Natural killer cell treated with Interleukin-12 subunit alpha and Interleukin-12 subunit beta and Interleukin-15 and Interleukin-18, amount 100 ng/mL, for 72 hours (primary cell): ENCODE data around the gene CDC42BPA. TPM values are rescaled to one million over a fixed set of nuclear protein-coding genes. Genes with fewer than 3 reads are reported as not detected.
"Not testable (repeated sequence)": the region's sequence is repeated elsewhere in the genome, so short reads cannot be mapped to it uniquely, and the experiment has no call there.

ENCODE experiments used
- ATAC-seq, 2 donors: fragments of 150-1000 bp; cut with Tn5 transposase in 1 of 2; sonication (Bioruptor Pico), chemical (Tn5 transposase) in 1 of 2; 2 replicates each; pipeline ENCODE4 v1.10.0; 2021
- DNase-seq: peaks from one replicate; pipeline ENCODE4 v3.0.0; 2022; ENCODE audit warnings: low spot score
- H3K27ac Mint-ChIP-seq, 2 donors: 1 replicate in 1 of 2; 2 replicates in 1 of 2; pipeline ENCODE4 v1.8.0; 2022; ENCODE audit warnings: mixed read lengths in 2 of 2, mild to moderate bottlenecking in 1 of 2, moderate library complexity in 1 of 2
- H3K27me3 Mint-ChIP-seq, 2 donors: 1 replicate in 1 of 2; 2 replicates in 1 of 2; pipeline ENCODE4 v1.8.0; 2022; ENCODE audit warnings: mixed read lengths in 2 of 2
- H3K36me3 Mint-ChIP-seq: one replicate; pipeline ENCODE4 v1.8.0; 2022; ENCODE audit warnings: mixed read lengths
- H3K4me1 Mint-ChIP-seq, 2 donors: 1 replicate in 1 of 2; 2 replicates in 1 of 2; pipeline ENCODE4 v1.8.0; 2022; ENCODE audit warnings: low read depth in 2 of 2, mixed read lengths in 2 of 2, mild to moderate bottlenecking in 1 of 2
- H3K4me3 Mint-ChIP-seq: one replicate; pipeline ENCODE4 v1.8.0; 2022; ENCODE audit warnings: mixed read lengths
- H3K9me3 Mint-ChIP-seq: 2 replicates; pipeline ENCODE4 v1.8.0; 2022; ENCODE audit warnings: mixed read lengths
- total RNA-seq, 2 donors: library from RNA; stranded (reverse); gene quantifications; one replicate each; pipeline ENCODE4 v1.2.3, GENCODE V29; 2022

Gene CDC42BPA
- total RNA-seq, 2 donors from 2014 or later, result 0.64 to 2.8 TPM

DNA sequence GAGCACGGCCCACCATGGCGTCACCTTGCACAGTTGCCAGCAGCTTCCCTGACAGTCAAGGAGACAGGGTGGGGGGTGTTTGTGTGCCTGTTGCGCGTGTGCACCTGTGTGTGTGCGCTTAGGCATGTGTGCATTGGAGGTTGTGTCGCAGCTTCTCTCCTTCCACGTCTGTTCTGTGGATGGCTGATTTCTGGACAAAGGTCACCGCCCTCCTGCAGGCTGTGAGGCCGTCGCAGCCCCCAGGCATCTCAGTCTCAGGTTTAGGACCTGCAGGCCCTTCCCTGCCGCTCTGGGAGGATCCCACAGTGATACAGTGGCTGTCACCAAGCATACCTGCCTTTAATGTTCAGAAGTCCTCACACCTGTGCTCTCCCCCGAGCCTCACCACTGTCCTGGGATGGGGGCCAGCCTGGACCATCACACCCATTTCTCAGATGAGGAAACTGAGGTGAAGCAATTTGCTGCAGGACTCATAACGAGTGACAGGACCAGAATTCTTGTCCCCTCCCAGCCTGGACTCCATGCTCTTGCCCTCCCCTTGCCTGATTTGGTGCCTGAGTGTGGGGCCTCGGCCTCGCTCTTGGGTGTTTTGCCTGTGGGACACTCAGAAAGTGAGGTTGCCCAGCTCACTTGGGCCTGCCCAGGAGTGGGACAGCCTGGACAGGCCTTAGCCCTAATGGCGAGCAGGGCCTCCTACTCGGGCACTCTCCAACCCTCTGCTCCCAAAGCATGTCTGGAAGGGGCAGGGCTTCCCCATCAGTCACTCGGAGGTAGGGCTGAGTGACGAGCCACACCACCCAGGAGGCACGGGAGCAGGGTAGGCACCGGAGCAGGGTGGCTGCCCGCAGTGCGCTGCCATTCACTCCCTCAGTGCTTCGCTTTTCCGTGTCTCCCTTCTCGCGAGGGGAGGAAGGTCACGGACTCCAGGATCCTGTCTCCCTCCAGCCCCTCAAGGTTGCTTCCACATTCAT, 355.6 kb downstream of the CDC42BPA start:
- H3K27me3 Mint-ChIP-seq, result no peaks in the 10 kb centered on the region
- peaks cover 15 to 18% of the 10 kb centered on the region in 2 donors for H3K4me1 Mint-ChIP-seq
- ATAC-seq (no peak), DNase-seq (peak; percentile 49)
- H3K27ac Mint-ChIP-seq, result no peak overlapping the region
- H3K4me3 Mint-ChIP-seq, result no peak overlapping the region
- H3K36me3 Mint-ChIP-seq, result no peaks in the 10 kb centered on the region
- no peaks in the 10 kb centered on the region for H3K9me3 Mint-ChIP-seq

GRCh38 chr1:226960944-226961765, 357.1 kb downstream of the CDC42BPA start:
- Mint-ChIP-seq H3K9me3 (no peaks in the 10 kb centered on the region), H3K4me3 (no peak overlapping the region), H3K36me3 (no peaks in the 10 kb centered on the region), H3K27me3 (no peaks in the 10 kb centered on the region), H3K27ac (no peak overlapping the region), H3K4me1 (peaks cover 14 to 18% of the 10 kb centered on the region in 2 donors)
- no peak for ATAC-seq
- DNase-seq, result peak; percentile 58

DNA sequence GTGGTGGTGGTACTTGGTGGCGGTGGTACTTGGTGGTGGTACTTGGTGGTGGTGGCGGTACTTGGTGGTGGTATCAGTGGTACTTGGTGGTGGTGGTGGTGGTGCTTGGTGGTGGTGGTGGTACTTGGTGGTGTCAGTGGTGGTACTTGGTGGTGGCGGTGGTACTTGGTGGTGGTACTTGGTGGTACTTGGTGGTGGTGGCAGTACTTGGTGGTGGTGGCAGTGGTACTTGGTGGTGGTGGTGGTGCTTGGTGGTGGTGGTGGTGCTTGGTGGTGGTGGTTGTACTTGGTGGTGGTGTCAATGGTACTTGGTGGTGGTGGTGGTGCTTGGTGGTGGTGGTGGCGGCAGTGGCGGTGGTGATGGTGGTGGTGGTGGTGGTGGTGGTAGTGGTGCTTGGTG, 358.0 kb downstream of the CDC42BPA start:
- ATAC-seq (peak in 1 of 2 donors; percentile 22), DNase-seq (peak; percentile 5)
- Mint-ChIP-seq H3K27me3 (no peaks in the 10 kb centered on the region), H3K4me1 (peaks cover 14 to 18% of the 10 kb centered on the region in 2 donors), H3K4me3 (no peak overlapping the region), H3K27ac (no peak overlapping the region), H3K36me3 (no peaks in the 10 kb centered on the region), H3K9me3 (no peaks in the 10 kb centered on the region)

DNA sequence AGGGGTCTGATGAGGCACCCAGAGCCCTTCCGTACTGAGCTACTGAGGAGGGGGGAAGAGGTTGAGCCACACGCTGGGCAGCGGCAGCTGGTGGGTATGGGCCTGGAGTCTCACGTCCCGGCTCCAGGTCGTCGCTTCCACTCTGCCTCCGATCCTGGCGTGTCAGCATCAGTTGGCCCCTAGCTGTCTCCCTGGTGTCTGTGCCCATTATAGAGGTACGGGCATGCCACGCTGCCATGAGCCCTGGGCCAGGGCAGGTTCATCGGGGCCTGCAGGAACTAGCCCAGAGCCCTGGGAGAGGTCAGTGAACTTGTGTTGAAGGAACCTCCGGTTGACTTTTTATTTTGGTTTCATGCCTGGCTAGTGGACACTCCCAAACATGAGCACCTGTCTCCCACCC, 360.0 kb downstream of the CDC42BPA start:
- H3K4me1 Mint-ChIP-seq, result peaks cover 22 to 23% of the 10 kb centered on the region in 2 donors
- H3K27ac Mint-ChIP-seq, result no peak overlapping the region
- DNase-seq, result peak; percentile 34
- H3K27me3 Mint-ChIP-seq, result no peaks in the 10 kb centered on the region
- no peaks in the 10 kb centered on the region for H3K36me3 Mint-ChIP-seq
- H3K4me3 Mint-ChIP-seq, result no peak overlapping the region
- no peak for ATAC-seq
- H3K9me3 Mint-ChIP-seq, result no peaks in the 10 kb centered on the region

DNA sequence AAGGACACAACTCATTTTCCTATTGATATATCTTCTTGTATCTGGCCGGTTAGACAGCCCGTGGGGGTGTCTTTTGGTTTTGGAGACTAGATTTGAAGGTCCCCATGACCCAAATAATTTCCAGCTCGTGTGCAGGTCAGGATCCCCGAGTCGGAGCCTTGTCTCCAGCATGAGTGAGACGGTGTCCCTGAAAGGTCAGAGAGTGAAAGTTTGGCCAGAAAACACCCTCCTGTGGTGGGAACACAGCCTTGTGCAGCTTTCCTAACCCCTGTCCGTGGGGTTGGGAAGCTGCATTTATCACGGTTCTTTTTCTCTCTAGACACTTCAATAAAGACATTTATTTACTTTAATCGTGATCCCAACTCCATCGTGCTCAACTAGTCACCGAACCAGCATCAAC, 360.6 kb downstream of the CDC42BPA start:
- Mint-ChIP-seq H3K4me3 (no peak overlapping the region), H3K4me1 (peaks cover 22 to 26% of the 10 kb centered on the region in 2 donors), H3K9me3 (no peaks in the 10 kb centered on the region), H3K27me3 (no peaks in the 10 kb centered on the region), H3K27ac (no peak overlapping the region), H3K36me3 (no peaks in the 10 kb centered on the region)
- ATAC-seq (no peak), DNase-seq (no peak)

DNA sequence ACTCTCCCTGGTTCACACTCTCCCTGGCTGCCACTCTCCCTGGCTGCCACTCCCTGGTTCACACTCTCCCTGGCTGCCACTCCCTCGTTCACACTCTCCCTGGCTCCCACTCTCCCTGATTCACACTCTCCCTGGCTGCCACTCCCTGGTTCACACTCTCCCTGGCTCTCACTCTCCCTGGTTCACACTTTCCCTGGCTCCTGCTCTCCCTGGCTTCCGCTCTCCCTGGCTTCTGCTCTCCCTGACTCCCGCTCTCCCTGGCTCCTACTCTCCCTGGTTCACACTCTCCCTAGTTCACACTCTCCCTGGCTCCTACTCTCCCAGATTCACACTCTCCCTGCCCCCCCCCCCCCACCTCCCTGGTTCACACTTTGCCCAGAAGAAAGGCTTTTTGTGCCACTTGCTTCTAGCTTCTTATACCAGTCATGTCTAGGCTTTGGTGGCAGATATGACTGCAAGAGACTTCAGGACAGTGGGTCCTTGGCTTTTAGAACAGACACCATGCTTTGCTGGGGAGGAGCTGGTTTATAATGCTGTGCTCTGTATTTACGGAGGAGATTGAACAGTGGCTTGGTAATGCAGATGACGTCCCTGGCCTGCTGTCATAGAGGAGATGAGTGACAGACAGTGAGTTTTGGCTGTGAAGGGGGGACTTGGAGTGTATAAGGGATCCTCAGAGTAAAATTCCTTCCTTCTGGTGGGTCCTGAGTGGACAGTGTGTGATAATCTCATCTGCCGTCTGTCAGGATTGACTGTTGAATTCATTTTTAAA, 361.2 kb downstream of the CDC42BPA start:
- Mint-ChIP-seq H3K27me3 (no peaks in the 10 kb centered on the region), H3K9me3 (no peaks in the 10 kb centered on the region), H3K36me3 (no peaks in the 10 kb centered on the region), H3K4me3 (no peak overlapping the region), H3K4me1 (peaks cover 22 to 26% of the 10 kb centered on the region in 2 donors), H3K27ac (no peak overlapping the region)
- no peak for ATAC-seq
- peak; percentile 18 for DNase-seq

GRCh38 chr1:226955857-226956256, 362.4 kb downstream of the CDC42BPA start:
- not testable (repeated sequence) for H3K36me3 Mint-ChIP-seq, H3K27ac Mint-ChIP-seq, ATAC-seq, H3K4me3 Mint-ChIP-seq, DNase-seq, H3K27me3 Mint-ChIP-seq, H3K9me3 Mint-ChIP-seq
- peaks cover 22 to 28% of the 10 kb centered on the region in 2 donors for H3K4me1 Mint-ChIP-seq

DNA sequence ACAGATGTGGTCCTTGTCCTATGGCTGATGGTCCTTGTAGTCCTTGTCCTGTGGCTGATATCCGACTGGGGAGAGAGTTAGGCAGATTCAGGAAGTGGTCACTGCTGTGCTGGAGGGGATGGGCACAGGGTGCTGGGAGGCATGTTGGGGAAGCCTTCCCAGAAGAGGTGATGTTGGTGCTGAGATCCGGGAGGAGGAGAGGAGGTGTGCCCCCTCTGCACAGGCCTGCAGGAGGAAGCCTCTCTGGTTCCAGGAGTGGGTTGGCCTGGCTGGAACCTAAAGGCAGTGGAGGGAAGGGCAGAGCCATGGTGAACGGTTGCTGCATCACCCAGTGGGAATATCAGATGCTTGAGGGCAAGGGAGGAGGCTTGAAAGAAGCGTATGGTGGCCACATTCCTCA, 363.5 kb downstream of the CDC42BPA start:
- Mint-ChIP-seq H3K27ac (peak overlapping the region in 1 of 2 donors; percentile 5), H3K4me3 (no peak overlapping the region), H3K27me3 (no peaks in the 10 kb centered on the region), H3K9me3 (no peaks in the 10 kb centered on the region), H3K4me1 (peaks cover 22 to 28% of the 10 kb centered on the region in 2 donors), H3K36me3 (no peaks in the 10 kb centered on the region)
- no peak for ATAC-seq
- no peak for DNase-seq

DNA sequence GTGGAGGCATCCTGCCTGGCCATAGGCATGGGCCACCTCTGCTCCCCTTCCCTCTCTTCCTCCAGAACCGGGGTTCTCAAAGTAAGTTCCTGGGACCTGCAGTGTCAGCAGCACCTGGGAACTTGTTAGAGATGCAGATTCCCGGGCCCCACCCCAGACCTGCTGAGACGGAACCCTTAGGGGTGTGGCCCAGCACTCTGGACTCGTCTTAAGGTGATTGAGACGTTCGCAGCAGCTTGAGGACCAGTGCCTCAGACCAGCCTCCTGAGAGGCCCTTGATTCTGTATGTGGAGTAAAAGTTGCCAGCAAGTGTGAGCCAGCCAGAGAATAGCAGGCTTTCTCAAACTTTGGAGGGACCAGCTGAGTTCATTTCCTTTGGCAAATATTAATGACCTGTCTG, 364.0 kb downstream of the CDC42BPA start:
- ATAC-seq, result no peak
- peaks cover 19 to 24% of the 10 kb centered on the region in 2 donors for H3K4me1 Mint-ChIP-seq
- H3K9me3 Mint-ChIP-seq, result no peaks in the 10 kb centered on the region
- no peak for DNase-seq
- H3K27me3 Mint-ChIP-seq, result no peaks in the 10 kb centered on the region
- H3K4me3 Mint-ChIP-seq, result no peak overlapping the region
- H3K36me3 Mint-ChIP-seq, result no peaks in the 10 kb centered on the region
- H3K27ac Mint-ChIP-seq, result peak overlapping the region in 1 of 2 donors; percentile 5

DNA sequence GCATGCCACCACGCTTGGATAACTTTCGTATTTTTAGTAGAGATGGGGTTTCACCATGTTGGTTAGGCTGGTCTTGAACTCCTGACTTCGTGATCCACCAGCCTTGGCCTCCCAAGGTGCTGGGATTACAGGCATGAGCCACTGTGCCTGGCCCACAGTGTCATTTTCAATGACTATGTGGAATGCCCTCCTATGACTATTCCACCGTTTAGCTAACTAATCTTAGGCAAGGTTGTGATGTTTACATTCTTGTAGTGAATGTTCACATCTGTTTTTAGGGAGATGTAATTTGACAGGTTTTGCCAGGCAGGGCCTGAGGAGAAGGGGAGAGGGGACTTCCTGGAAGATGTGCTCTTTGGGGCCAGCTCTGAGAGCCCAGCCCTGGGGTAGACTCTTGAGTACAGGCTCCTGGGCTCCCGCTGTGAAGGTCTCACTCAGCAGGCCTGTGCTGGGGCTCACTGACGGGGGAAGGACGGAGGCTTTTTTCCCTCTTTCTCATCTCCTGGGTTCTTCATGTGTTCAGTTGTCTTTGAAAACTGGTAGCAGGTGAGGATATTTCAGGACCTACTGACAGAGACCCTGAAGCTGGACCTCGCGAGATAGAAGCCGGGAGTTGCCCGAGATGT, 365.0 kb downstream of the CDC42BPA start:
- H3K4me1 Mint-ChIP-seq, result peaks cover 12 to 18% of the 10 kb centered on the region in 2 donors
- no peaks in the 10 kb centered on the region for H3K27me3 Mint-ChIP-seq
- peak overlapping the region in 1 of 2 donors; percentile 18 for H3K27ac Mint-ChIP-seq
- no peak overlapping the region for H3K4me3 Mint-ChIP-seq
- no peaks in the 10 kb centered on the region for H3K9me3 Mint-ChIP-seq
- no peaks in the 10 kb centered on the region for H3K36me3 Mint-ChIP-seq
- DNase-seq, result no peak
- no peak for ATAC-seq

GRCh38 chr1:226952118-226952441, 366.2 kb downstream of the CDC42BPA start:
- Mint-ChIP-seq H3K4me3 (no peak overlapping the region), H3K27ac (no peak overlapping the region), H3K4me1 (peaks cover 10 to 20% of the 10 kb centered on the region in 2 donors), H3K9me3 (no peaks in the 10 kb centered on the region), H3K36me3 (no peaks in the 10 kb centered on the region), H3K27me3 (no peaks in the 10 kb centered on the region)
- DNase-seq (no peak), ATAC-seq (no peak)

DNA sequence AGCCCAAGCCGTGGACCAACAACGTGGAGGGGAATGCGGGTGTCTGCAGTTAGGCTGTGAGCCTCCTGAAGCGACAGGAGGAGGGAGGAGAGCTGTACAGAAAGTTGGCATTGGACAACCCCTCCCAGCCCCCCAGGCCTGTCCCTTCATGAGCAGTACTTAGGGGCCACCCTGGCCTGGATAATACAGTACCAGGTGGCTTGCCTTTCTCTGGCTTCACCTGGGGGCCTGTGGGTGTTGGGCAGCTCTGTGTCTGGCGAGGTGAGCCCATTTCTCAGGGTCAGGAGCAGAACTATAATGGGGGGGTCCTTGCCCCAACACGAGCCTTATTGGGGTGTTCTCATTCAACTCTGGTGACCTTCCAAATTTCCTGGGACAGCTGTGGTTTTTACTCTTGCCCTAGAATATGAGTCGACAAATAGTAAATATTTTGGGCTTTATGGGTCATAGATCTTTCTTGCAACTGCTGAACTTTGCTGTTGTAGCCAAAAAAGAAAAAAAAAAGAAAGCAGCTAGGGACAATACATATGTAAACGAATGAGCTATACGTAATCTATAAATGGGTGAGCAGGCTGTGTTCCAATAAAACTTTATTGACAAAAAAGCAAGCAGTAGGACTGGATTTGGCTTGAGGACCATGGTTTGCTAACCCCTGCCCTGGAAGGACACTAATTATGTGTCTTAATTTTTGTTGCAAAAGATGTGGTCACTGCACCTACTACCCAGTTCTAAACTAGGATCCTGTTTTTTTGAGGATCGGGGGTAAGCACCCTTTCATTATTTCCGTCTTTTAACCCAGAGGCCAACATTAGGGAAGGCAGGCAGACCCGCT, 366.8 kb downstream of the CDC42BPA start:
- Mint-ChIP-seq H3K27ac (no peak overlapping the region), H3K27me3 (no peaks in the 10 kb centered on the region), H3K4me3 (no peak overlapping the region), H3K4me1 (peaks cover 13 to 20% of the 10 kb centered on the region in 2 donors), H3K36me3 (no peaks in the 10 kb centered on the region), H3K9me3 (no peaks in the 10 kb centered on the region)
- DNase-seq (no peak), ATAC-seq (peak in 1 of 2 donors; percentile 45)
